Mammary epithelial cell (primary cell): Measurements from ENCODE around the gene WNT5B.

Experiments
- CTCF ChIP-seq, 2 donors: IDR thresholded peaks in 1 of 2; conservative IDR thresholded peaks in 1 of 2; 2 replicates each; pipeline ENCODE4 v1.5.1; 2011 to 2012; ENCODE audit warnings: inconsistent platforms in 2 of 2, low read length in 2 of 2, mild to moderate bottlenecking in 2 of 2, control low read depth in 1 of 2, low read depth in 1 of 2; ENCODE audit not compliant: insufficient read depth in 1 of 2; ENCODE audit errors: extremely low read depth in 1 of 2
- EZH2 ChIP-seq: IDR thresholded peaks from 2 replicates; pipeline ENCODE4 v1.6.1; 2012; ENCODE audit warnings: low read length, inconsistent platforms, borderline replicate concordance

GRCh38 chr12:1634590-1635191 is 5.7 kb downstream of the WNT5B start:
- peak; percentile 95 to 97 for TF ChIP-seq CTCF (conservative IDR thresholded peaks at IDR 0.05 in 1 of 2, IDR thresholded peaks at IDR 0.05 in 1 of 2; ENCODE audit: extremely low read depth in 1 of 2, insufficient read depth in 1 of 2, low read depth in 1 of 2, low read length in 2 of 2)
- no peak for TF ChIP-seq EZH2
